NCI-H226 (cell line): Measurements from ENCODE around the gene DDIAS.
"Not testable (repeated sequence)": the region's sequence is repeated elsewhere in the genome, so short reads cannot be mapped to it uniquely, and the experiment has no call there.

Experiments used
- DNase-seq: peaks from one replicate; pipeline ENCODE4 v3.0.0-alpha.2; 2015

The DDIAS gene

DNA sequence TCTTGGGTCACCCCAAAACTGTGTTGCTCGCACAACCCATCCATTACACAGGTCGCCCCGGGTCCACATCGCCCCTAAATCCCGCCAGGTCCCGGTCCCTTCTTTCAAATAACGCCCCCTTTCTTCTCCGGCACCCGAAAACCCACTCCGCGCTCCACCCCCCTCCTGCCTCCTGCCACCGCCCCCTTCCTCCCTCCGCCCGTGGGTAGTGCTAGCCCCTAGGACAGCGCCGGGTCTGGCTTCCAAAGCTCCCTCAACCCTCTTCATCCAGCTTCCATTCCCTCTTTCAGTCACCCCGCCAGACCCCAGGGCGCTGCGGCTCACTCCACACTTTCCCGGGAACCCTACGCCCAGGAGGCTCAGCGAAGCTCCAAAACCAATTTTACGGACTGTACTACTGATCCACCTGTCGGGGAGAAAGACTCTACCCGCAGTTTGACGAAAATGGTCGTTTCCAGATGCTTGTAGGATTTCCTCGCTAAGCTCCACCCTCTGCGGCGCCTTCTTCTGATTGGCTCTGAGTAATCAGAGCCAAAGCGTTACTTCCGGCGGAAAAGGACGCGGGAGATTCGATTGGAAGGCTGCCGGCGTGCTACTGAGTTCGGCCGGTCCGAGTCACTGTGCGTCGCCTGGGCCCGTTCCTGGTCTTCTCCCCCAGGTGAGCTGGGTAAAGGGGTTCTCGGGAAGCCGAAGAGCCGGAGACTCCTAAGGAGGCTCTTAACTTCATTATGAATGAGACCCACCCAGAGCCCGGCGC, at the start of gene DDIAS:
DDIAS (plus strand) TSS at position 572 of the 757 bp plus-strand sequence. CDS start 13,003 bp downstream, outside the sequence.
- peak; percentile 93 for DNase-seq

GRCh38 chr11:82854242-82854641, 47.3 kb upstream of the DDIAS start:
- DNase-seq = no peak

- not testable (repeated sequence) for DNase-seq
Measured at GRCh38 chr11:82854916-82855315, 46.6 kb upstream of the DDIAS start.

- no peak for DNase-seq
Measured at GRCh38 chr11:82855616-82856015, 45.9 kb upstream of the DDIAS start.

DNA sequence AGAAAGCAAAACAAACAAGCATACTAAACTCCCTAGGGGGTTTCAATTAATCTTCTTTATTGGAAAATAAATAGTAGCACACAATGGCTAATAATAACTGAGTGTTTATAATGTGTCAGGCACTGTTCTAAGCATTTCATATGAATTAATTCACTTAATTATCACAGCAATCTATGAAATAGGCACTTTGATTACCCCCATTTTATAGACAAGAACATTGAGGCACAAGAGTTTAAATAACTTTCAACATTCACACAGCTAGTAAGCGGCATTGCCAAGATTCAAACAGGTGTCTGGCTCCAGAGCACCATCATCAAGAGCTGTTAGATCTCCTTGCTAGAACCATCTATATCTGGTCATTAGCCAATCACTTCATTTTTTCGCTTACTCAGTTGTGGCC, 44.4 kb upstream of the DDIAS start:
- DNase-seq = no peak

DNA sequence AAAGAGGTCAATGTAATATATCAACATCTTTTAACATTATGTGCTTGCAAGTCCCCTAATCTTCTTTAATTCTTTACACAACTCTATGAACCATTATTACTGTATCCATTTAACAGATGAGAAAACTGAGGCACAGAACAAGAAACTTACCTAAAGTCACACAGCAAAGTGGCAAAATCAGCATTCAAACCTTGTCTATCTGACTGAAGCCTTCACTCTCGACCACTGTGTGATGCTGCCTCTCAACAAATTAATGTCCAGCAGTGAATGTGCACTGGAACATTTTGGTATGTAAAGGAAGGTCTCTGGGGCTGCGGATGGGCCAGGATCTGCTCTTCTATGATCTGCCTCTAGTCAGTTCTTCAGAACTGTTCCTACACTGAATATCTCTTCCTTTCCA, 43.4 kb upstream of the DDIAS start:
- peak; percentile 2 for DNase-seq

DNA sequence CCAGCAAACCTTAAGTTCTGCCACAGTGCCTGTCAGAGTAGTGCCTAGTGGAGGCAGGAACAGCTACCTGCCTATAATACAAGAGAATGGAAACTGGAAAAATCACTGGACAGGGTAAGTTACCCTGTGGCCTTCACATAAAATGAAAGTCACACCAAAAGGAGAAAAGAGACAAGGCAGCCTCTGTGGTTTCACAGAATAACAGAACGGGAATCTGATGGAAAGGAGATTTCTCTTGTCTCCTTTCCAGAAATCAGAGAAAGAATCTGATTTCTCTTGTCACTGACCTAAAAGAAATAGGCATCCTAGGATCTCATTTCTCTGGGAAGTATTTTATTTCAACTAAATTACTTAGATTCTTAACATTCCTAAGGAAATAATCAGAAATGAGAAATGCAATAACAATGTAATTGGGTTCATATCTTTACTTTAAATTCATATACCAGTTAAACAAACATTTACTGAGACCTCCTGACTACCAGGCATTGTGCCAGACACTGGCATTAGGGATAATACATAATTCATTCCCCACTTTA, 42.9 kb upstream of the DDIAS start:
- DNase-seq = peak; percentile 69

DNA sequence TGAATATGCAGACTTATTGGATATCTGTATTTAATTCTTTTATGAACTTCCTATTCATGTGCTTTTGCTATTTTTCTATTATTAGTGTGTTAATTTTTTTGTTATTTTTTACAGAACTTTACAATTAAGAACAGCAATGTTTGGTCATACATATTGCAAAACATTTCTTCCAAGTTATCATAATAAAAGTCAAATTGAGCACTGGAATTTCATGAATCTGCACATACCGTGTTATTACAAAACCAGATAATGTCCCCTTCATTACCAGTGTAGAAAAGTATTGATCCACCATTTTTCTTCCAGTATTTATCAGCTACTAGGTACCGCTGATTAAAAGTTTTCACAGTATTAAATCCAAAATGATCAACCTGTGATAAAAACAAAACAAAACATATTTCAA, 41.8 kb upstream of the DDIAS start:
- no peak for DNase-seq

- DNase-seq = no peak
Measured at GRCh38 chr11:82862379-82862778, 39.2 kb upstream of the DDIAS start.

GRCh38 chr11:82863209-82863608, 38.3 kb upstream of the DDIAS start:
- no peak for DNase-seq

GRCh38 chr11:82864268-82864667, 37.3 kb upstream of the DDIAS start:
- DNase-seq = peak; percentile 32

DNA sequence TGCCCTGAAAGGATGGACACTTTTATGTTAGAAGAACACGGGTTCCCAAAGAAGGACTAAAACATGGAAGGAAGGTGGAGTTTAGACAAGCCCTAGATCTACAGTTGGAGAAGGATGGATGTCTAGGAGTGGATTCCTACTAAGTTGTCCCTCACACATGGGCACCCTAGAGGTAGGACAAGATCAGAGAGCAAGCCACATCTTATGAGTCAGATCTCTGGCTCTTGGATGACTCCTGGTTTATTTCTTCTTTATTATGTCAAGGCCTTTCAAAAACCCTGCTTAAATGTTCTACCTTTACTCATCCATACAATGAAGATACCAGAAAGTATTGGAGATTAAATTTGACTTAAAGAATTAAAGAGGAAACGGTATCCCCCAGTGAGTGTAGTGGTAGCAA, 35.7 kb upstream of the DDIAS start:
- no peak for DNase-seq

DNA sequence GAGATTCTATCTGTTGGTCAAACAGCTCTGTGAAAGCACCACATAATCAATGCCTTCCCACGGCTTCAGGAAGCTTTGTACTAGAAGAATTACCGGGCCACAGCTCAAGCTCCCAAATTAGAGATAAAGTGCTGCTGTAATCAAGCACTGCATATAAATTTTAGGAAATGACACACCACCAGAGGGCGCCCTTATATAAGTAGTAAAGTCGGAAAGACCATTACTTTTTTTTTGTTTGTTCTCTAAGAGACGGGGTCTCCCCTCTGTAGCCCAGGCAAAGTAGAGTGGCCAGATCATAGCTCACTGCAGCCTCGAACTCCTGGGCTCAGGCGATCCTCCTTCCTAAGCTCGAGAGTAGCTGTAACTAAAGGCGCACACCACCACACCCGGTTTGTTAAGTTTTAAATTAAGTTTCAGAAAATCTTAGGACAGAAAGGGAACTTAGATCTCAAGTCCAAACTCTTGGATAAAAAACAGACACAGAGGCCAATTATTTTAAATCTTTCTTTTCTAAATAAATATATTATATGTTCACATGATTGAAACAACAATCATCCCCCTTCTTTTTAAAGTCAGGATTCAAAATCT, 33.9 kb upstream of the DDIAS start:
- DNase-seq = peak; percentile 16

DNA sequence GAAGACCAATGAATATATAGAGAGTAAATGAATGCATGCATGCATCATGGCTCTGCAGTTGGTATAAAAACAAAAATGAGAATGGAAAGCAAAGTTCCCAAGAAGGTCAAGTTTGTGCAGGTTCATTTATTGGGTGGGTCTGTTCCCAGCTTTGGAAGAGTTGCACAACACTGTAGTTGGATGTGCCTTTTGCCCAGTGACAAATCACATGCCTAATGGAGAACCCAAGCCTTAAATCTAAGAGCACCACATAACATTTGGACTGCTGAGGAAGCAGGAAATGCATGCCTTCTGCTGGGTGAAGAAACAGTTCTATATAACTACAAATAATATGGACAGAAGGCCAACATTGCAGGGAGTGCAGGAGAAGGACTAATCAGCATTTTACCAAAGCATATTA, 31.9 kb upstream of the DDIAS start:
- no peak for DNase-seq

DNA sequence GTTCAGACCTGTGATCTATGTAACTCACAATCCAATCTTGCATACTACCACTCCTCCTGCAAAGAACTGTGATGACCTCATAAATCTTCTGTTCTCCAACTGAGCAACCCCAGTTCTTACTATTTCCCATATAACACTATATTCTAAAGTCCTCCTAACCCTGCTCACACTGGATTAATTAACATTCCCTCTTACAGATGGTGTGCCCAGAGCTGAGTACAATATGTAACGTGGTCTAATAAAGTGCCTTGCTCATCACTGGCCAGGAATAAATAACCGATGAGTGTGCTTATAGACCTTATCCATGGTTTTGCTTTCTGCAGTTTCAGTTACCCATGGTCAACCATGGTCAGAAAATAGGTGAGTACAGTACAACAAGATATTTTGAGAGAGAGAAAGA, 29.9 kb upstream of the DDIAS start:
- no peak for DNase-seq

DNA sequence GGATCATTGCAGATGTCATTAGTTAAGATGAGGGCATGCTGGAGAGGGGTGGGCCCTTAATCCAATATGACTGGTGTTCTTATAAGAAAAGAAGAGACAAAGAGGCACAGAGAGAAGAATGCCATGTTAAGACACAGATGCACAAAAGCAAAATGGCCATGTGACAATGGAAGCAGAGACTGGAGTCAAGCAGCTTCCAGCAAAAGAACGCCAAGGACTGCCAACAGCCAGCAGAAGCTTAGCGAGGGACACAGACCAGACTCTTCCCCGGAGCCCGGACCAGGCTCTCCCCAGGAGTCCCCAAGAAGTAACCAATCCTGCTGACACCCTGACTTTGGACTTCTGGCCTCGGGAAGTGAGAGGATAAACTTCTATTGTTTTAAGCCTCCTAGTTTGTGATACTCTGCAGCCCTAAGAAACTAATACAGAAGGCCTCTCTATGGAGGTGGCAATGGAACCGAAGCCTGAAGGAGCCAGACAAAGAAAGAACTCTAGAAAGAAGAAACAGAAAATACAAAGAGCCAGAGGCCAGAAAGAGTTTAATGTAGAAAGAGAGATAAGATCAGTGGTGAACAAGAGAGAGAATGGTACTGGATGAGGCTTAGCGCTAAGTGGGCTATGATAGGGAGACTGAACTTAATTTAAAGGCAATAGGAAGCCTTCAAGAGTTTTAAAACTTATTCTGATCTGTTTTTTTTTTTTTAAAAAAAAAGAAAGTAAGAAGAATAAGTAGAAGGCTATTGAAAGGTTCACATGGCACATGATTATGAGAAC, 29.0 kb upstream of the DDIAS start:
- no peak for DNase-seq

DNA sequence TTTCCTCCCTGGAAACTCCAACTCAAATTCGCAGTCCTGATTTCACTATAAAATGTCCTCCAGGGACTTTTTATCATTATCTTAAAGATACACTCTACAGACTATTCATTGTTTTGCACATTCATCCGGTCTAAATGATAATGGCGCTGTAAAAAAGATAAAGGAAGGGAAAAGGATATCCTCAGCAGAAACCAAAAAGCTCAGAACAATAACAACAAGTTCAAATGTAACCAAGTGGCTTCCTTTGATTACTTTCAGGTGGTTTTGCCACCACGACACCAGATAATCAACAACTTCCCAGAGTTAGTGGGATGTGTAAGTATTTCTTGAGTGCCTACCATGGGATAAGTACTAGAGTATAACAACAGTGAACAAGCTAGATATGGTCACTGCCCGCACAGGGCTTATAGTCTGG, 27.6 kb upstream of the DDIAS start:
- no peak for DNase-seq

DNA sequence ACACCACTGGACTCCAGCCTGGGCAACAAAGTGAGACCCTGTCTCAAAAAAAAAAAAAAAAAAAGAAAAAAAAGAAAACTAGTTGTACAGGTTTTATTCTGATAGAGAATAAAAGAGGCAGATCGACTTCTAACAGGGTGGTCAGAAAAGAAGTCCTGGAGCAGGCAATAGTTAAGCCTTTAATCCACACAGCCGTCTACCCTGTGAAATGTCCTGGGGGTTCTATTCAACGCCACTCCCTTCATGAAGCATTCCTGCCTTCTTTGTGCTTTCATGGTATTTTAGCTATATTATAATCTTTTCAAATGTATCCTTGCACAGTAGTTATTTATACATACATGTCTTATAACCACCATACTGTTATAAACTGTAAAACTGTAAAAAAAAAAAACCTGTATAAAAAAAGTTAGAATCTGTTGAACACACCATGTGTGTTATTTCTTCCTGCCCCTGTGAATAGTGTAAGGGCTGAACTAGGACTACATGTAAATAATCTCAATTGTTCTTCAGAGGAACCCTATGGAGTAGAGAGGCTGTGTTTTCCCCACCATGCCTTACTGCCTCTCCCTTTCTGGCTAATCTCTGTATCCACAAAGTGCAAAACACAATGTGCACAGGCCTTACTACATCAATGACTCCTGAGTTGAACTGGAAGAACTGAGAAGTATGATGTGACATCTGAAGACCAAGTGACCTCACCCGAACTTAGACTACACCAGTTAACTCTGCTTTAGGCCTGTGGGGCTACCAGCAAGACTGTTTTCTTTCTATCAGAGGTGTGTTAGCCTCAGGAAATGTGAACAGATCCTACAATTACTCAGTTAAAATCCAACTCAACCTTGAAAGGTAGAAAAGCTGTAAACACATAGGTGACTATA, 26.7 kb upstream of the DDIAS start:
- no peak for DNase-seq

DNA sequence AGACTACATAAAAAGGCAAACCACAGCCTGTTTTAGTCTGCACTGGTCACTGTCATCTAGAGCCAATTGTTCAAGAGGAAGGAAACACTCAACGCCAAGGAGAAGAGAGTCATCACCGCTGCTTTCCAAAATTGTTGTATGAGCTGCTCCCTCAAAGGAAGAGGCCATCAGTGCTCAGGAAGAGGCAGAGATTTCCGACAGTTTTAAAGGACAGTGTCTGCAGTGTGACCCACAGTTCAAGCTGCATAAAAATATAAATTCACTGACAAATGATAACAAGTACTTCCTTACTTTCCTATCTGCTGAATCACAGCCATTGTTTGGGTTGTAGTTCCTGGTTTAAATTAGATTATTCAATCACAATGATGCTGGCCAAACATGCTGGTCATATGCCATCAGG, 17.7 kb upstream of the DDIAS start:
- no peak for DNase-seq

- no peak for DNase-seq
Measured at GRCh38 chr11:82889133-82890001, 12.2 kb upstream of the DDIAS start.

- no peak for DNase-seq
Measured at GRCh38 chr11:82890002-82890341, 11.6 kb upstream of the DDIAS start.

- DNase-seq = no peak
Measured at GRCh38 chr11:82890936-82891335, 10.6 kb upstream of the DDIAS start.
